Measurements from ENCODE around the gene ZSWIM4. TPM values are rescaled to one million over a fixed set of nuclear protein-coding genes. Genes with fewer than 3 reads are reported as not detected.
A peak's percentile ranks its signal among the peaks of the same experiment; 100 is the strongest.

The ZSWIM4 gene
- total RNA-seq, 2 experiments from 2014 or later: 5.0 to 10.8 TPM

DNA sequence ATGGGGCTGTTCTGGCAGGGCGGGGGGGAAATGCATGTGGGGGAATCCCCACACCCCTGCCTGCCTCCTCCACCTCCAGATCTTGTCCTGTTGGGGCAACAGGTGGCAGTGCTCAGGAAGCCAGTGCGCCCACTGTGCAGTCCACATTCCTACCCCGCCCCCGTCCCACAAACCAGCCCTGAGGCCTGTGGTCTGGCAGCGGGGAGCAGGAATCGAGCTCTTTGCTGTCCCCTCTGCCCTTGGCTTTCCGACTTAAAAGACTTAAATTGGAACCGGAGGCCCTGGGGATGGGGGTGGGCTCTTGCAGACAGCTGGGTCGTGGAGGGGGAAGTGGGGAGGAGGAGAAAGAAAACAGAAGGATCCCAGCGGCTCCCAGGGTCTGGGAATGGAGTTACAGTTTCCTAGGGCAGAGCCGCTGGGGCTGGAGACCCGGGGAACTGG lies 86.0 kb downstream of the ZSWIM4 start:
- H3K4me3 ChIP-seq (ENCODE audit: low read depth, low read length, poor library complexity, severe bottlenecking): no peak overlapping the region
- POLR2A ChIA-PET: interaction anchor here (1.6 kb wide), 1 partner anchor 150 kb away, joined by 3 read pairs; the partner anchor contains the start of gene IL27RA
- H3K4me2 ChIP-seq (ENCODE audit: low read length): peak overlapping the region; percentile 37

More for the DNA sequence above, 86.0 kb downstream of the ZSWIM4 start:
- CTCF ChIA-PET (ENCODE audit: unreplicated experiment): interaction anchor here (0.9 kb wide), 1 partner anchor 40 kb away, joined by 3 read pairs; no protein-coding TSS in a partner anchor
- TF ChIP-seq, protein P1, sequence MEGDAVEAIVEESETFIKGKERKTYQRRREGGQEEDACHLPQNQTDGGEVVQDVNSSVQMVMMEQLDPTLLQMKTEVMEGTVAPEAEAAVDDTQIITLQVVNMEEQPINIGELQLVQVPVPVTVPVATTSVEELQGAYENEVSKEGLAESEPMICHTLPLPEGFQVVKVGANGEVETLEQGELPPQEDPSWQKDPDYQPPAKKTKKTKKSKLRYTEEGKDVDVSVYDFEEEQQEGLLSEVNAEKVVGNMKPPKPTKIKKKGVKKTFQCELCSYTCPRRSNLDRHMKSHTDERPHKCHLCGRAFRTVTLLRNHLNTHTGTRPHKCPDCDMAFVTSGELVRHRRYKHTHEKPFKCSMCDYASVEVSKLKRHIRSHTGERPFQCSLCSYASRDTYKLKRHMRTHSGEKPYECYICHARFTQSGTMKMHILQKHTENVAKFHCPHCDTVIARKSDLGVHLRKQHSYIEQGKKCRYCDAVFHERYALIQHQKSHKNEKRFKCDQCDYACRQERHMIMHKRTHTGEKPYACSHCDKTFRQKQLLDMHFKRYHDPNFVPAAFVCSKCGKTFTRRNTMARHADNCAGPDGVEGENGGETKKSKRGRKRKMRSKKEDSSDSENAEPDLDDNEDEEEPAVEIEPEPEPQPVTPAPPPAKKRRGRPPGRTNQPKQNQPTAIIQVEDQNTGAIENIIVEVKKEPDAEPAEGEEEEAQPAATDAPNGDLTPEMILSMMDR (conservative IDR thresholded peaks at IDR 0.05; ENCODE audit: low read length): no peak
- TF ChIP-seq EZH2phosphoT487 (IDR thresholded peaks at IDR 0.05; ENCODE audit: borderline replicate concordance, low read depth, low read length): no peak
- no peaks in the 10 kb centered on the region for H3K79me2 ChIP-seq (ENCODE audit: insufficient read depth, low read depth, low read length)
- H2AFZ ChIP-seq (ENCODE audit: low read length): peak overlapping the region; percentile 56; the same call in 1 of the 2 replicates
- no peak overlapping the region for H3K27ac ChIP-seq (ENCODE audit: low read depth, low read length, poor library complexity, severe bottlenecking)
- H4K20me1 ChIP-seq (ENCODE audit: insufficient read depth, low read length): no peaks in the 10 kb centered on the region
- intact Hi-C loops (cut with micrococcal nuclease; ENCODE audit: unreplicated experiment): loop anchor here (5.0 kb wide), 1 partner anchor 71 kb away; the partner anchor contains the start of gene DCAF15
- no TSS peak for BruUV-seq (replicated peaks)
- H3K36me3 ChIP-seq (ENCODE audit: insufficient read depth, low read length): no peaks in the 10 kb centered on the region
- H3K9me2 ChIP-seq (ENCODE audit: insufficient read depth, low read length): no peaks in the 10 kb centered on the region
- DNase-seq (ENCODE audit: low spot score): no peak
- H3K9me3 ChIP-seq (ENCODE audit: low read length): no peaks in the 10 kb centered on the region
- H3K4me1 ChIP-seq (ENCODE audit: insufficient read depth, low read length, poor library complexity, severe bottlenecking): peaks cover 36% of the 10 kb centered on the region

Small RNAs within 50 kb of the gene (microRNA-seq; reads per million reads assigned to microRNA genes)
- gene MIR181C (ENCODE audit: borderline replicate concordance) (9.1 reads per million, percentile 11 among the genes with 10 or more reads in this experiment), gene MIR181D (ENCODE audit: borderline replicate concordance) (13.6 reads per million, percentile 19 among the genes with 10 or more reads in this experiment)

Small RNAs within 50 kb of the gene (small RNA-seq; reads per million reads assigned to genes)
- not detected for gene MIR181C
- gene MIR181D: not detected
- gene RN7SL619P: not detected

Other genes starting within 250 kb of the ZSWIM4 start
- 27.3 and 33.4 TPM in 2 replicates for gene MRI1, start 30.9 kb upstream of the ZSWIM4 start, total RNA-seq (2014; rRNA removed; shearing (Covaris generic))
- gene MRI1, start 30.9 kb upstream of the ZSWIM4 start, total RNA-seq (2022): 23.4 and 27.1 TPM in 2 replicates
- gene C19orf53, start 21.0 kb upstream of the ZSWIM4 start, total RNA-seq (2014; rRNA removed; shearing (Covaris generic)): 162 and 177 TPM in 2 replicates
- gene C19orf53, start 21.0 kb upstream of the ZSWIM4 start, total RNA-seq (2022): 80.3 and 90.1 TPM in 2 replicates
- gene NANOS3, start 81.7 kb downstream of the ZSWIM4 start, total RNA-seq (2014; rRNA removed; shearing (Covaris generic)): not detected in 2 replicates
- gene NANOS3, start 81.7 kb downstream of the ZSWIM4 start, total RNA-seq (2022): not detected in 2 replicates
- 2.5 and 4.5 TPM in 2 replicates for gene BRME1, start 110.7 kb downstream of the ZSWIM4 start, total RNA-seq (2014; rRNA removed; shearing (Covaris generic))
- gene BRME1, start 110.7 kb downstream of the ZSWIM4 start, total RNA-seq (2022): 7.1 and 7.2 TPM in 2 replicates
- 18.7 and 23.3 TPM in 2 replicates for gene CC2D1A, start 110.8 kb downstream of the ZSWIM4 start, total RNA-seq (2014; rRNA removed; shearing (Covaris generic))
- gene CC2D1A, start 110.8 kb downstream of the ZSWIM4 start, total RNA-seq (2022): 44.0 and 48.3 TPM in 2 replicates
- 0.16 TPM in 1 of 2 replicates, not detected in the other for gene PODNL1, start 143.0 kb downstream of the ZSWIM4 start, total RNA-seq (2014; rRNA removed; shearing (Covaris generic))
- gene PODNL1, start 143.0 kb downstream of the ZSWIM4 start, total RNA-seq (2022): 0.20 TPM in 1 of 2 replicates, not detected in the other
- gene DCAF15, start 157.1 kb downstream of the ZSWIM4 start, total RNA-seq (2014; rRNA removed; shearing (Covaris generic)): 61.0 and 71.3 TPM in 2 replicates
- 86.2 and 97.3 TPM in 2 replicates for gene DCAF15, start 157.1 kb downstream of the ZSWIM4 start, total RNA-seq (2022)
- 3.5 and 4.4 TPM in 2 replicates for gene RFX1, start 210.9 kb downstream of the ZSWIM4 start, total RNA-seq (2014; rRNA removed; shearing (Covaris generic))
- gene RFX1, start 210.9 kb downstream of the ZSWIM4 start, total RNA-seq (2022): 13.8 and 17.4 TPM in 2 replicates
- gene RLN3, start 232.7 kb downstream of the ZSWIM4 start, total RNA-seq (2014; rRNA removed; shearing (Covaris generic)): not detected in 2 replicates
- gene RLN3, start 232.7 kb downstream of the ZSWIM4 start, total RNA-seq (2022): not detected in 2 replicates
- gene IL27RA, start 236.3 kb downstream of the ZSWIM4 start, total RNA-seq (2014; rRNA removed; shearing (Covaris generic)): 5.2 and 6.7 TPM in 2 replicates
- 6.0 and 9.0 TPM in 2 replicates for gene IL27RA, start 236.3 kb downstream of the ZSWIM4 start, total RNA-seq (2022)